Activated CD4-positive, alpha-beta T cell treated with anti-CD3 and anti-CD28 coated beads, Interleukin-2, amount 50 U/mL, for 4 hours (primary cell): ENCODE results near the gene SH3D19.

Experiments used
- DNase-seq, 2 experiments: peaks; one replicate each; pipeline ENCODE4 v3.0.0-alpha.2; 2020

Gene SH3D19

GRCh38 chr4:151227731-151228130, 97.7 kb downstream of the SH3D19 start:
- no peak for DNase-seq

GRCh38 chr4:151227172-151227571, 98.2 kb downstream of the SH3D19 start:
- DNase-seq: no peak

GRCh38 chr4:151226004-151226932, 99.1 kb downstream of the SH3D19 start:
- DNase-seq: no peak

- DNase-seq: no peak
Measured at GRCh38 chr4:151223465-151223864, 101.9 kb downstream of the SH3D19 start.

- no peak for DNase-seq
Measured at GRCh38 chr4:151219948-151220347, 105.5 kb downstream of the SH3D19 start.

GRCh38 chr4:151219091-151219490, 106.3 kb downstream of the SH3D19 start:
- no peak for DNase-seq

- no peak for DNase-seq
Measured at GRCh38 chr4:151218343-151218742, 107.1 kb downstream of the SH3D19 start.

- no peak for DNase-seq
Measured at GRCh38 chr4:151217326-151217725, 108.1 kb downstream of the SH3D19 start.

GRCh38 chr4:151215295-151215694, 110.1 kb downstream of the SH3D19 start:
- DNase-seq: no peak

- no peak for DNase-seq
Measured at GRCh38 chr4:151207868-151208267, 117.5 kb downstream of the SH3D19 start.

- DNase-seq: no peak
Measured at GRCh38 chr4:151207186-151207585, 118.2 kb downstream of the SH3D19 start.

- DNase-seq: no peak
Measured at GRCh38 chr4:151206241-151207005, 119.0 kb downstream of the SH3D19 start.

GRCh38 chr4:151205722-151206121, 119.7 kb downstream of the SH3D19 start:
- DNase-seq: no peak

GRCh38 chr4:151204925-151205524, 120.4 kb downstream of the SH3D19 start:
- DNase-seq: no peak

GRCh38 chr4:151202851-151203455, 122.5 kb downstream of the SH3D19 start:
- no peak for DNase-seq

GRCh38 chr4:151202381-151202780, 123.0 kb downstream of the SH3D19 start:
- no peak for DNase-seq

GRCh38 chr4:151199319-151200190, 125.8 kb downstream of the SH3D19 start:
- DNase-seq: no peak

- DNase-seq: no peak
Measured at GRCh38 chr4:151198748-151199147, 126.7 kb downstream of the SH3D19 start.

GRCh38 chr4:151197247-151197646, 128.2 kb downstream of the SH3D19 start:
- no peak for DNase-seq

- no peak for DNase-seq
Measured at GRCh38 chr4:151195801-151196200, 129.6 kb downstream of the SH3D19 start.

GRCh38 chr4:151193414-151193813, 132.0 kb downstream of the SH3D19 start:
- DNase-seq: no peak
